ENCODE measurements around the gene PPP2R5D. TPM values are rescaled to one million over a fixed set of nuclear protein-coding genes. Genes with fewer than 3 reads are reported as not detected.

Gene PPP2R5D
- total and polyA plus RNA-seq, 9 of the 15 experiments (the other 6 are each of a cell fraction or from before 2014, with no cell fraction given) = 1.3 to 96.1 (median 38.4) TPM

DNA sequence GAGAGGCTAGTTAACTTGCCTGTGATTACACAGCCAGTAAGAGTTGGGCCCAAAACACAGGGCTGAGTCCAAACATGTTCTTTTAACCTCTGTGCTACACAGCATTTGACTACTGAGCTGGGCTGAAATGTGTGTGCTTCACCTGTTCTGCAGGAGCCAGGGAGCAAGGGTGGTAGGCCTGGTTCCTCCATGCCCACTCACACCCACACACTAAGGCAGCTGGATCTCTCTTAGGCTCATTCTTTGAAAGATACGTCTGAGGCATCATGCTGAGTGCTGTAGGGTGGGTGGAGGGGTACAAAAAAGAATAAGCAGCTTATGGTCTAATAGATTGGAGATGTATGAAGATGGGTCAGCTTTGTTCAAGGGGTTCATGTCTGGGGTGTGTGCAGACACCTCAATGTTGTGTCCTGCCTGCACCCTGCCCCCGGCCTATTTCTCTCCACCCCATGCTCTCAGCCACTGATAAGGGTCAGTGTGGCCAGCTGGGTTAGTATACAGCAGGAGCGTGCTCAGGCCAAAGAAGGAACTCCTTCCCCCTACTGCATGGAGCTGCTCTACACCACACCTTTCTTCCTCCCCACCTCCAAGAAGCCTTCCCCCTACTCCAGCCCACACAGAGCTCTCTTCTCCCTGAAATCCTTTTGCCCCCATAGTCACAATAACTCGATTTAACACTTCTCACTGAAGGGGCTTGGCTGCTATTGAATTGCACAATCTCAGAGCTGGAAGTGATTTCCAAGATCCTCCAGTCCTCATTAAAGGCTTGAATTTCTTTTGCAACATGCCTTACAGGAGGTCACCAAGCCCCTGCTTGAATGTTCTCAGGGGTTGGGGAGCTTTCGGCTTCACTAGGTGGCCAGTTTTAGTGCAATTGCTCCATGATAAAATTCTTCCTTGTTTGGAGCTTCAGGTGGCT is 3.4 kb downstream of the PPP2R5D start (continued):
- TF ChIP-seq, protein P1, sequence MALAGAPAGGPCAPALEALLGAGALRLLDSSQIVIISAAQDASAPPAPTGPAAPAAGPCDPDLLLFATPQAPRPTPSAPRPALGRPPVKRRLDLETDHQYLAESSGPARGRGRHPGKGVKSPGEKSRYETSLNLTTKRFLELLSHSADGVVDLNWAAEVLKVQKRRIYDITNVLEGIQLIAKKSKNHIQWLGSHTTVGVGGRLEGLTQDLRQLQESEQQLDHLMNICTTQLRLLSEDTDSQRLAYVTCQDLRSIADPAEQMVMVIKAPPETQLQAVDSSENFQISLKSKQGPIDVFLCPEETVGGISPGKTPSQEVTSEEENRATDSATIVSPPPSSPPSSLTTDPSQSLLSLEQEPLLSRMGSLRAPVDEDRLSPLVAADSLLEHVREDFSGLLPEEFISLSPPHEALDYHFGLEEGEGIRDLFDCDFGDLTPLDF (CRISPR knock-in tag; IDR thresholded peaks at IDR 0.05) = no peak
- no peak for TF ChIP-seq RBM17 (IDR thresholded peaks at IDR 0.05; ENCODE audit: borderline replicate concordance, low read depth, low read length)
- TF ChIP-seq MEIS2 (IDR thresholded peaks at IDR 0.05; ENCODE audit: partially characterized antibody) = no peak
- TF ChIP-seq, protein P2, sequence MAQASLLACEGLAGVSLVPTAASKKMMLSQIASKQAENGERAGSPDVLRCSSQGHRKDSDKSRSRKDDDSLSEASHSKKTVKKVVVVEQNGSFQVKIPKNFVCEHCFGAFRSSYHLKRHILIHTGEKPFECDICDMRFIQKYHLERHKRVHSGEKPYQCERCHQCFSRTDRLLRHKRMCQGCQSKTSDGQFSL (CRISPR knock-in tag; IDR thresholded peaks at IDR 0.05) = no peak
- TF ChIP-seq, protein P2 (tag; IDR thresholded peaks at IDR 0.05) = no peak
- TF ChIP-seq CREM (IDR thresholded peaks at IDR 0.05; ENCODE audit: low read depth) = peak; percentile 37
- no peak for TF ChIP-seq MECOM (CRISPR knock-in tag; IDR thresholded peaks at IDR 0.05)
- no peak for TF ChIP-seq TRIM28 (IDR thresholded peaks at IDR 0.05)
- TF ChIP-seq, protein P3, sequence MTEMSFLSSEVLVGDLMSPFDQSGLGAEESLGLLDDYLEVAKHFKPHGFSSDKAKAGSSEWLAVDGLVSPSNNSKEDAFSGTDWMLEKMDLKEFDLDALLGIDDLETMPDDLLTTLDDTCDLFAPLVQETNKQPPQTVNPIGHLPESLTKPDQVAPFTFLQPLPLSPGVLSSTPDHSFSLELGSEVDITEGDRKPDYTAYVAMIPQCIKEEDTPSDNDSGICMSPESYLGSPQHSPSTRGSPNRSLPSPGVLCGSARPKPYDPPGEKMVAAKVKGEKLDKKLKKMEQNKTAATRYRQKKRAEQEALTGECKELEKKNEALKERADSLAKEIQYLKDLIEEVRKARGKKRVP (CRISPR knock-in tag; IDR thresholded peaks at IDR 0.05) = no peak
- TF ChIP-seq ZFP1 (CRISPR knock-in tag; IDR thresholded peaks at IDR 0.05) = no peak
- TF ChIP-seq HLTF (IDR thresholded peaks at IDR 0.05) = no peak
- TF ChIP-seq PHF21A (IDR thresholded peaks at IDR 0.05; ENCODE audit: borderline replicate concordance, low read depth) = no peak
- no peak for TF ChIP-seq ZNF408 (CRISPR knock-in tag; IDR thresholded peaks at IDR 0.05; ENCODE audit: low read depth)
- peak in 1 of 2 experiments; percentile 66; a peak in 1 of 4 replicates for TF ChIP-seq HDAC1 (IDR thresholded peaks at IDR 0.05)
- peak; percentile 63; the same call in 1 of the 2 replicates for TF ChIP-seq SMAD4 (CRISPR knock-in tag; conservative IDR thresholded peaks at IDR 0.05)
- no peak for TF ChIP-seq ZEB2 (IDR thresholded peaks at IDR 0.05)
- TF ChIP-seq, protein P4, sequence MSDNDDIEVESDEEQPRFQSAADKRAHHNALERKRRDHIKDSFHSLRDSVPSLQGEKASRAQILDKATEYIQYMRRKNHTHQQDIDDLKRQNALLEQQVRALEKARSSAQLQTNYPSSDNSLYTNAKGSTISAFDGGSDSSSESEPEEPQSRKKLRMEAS (CRISPR knock-in tag; IDR thresholded peaks at IDR 0.05) = peak; percentile 22; the same call in 1 of the 2 replicates
- peak; percentile 52 for TF ChIP-seq CEBPG (CRISPR knock-in tag; IDR thresholded peaks at IDR 0.05)
- TF ChIP-seq CEBPG (tag; conservative IDR thresholded peaks at IDR 0.05 in 1 of 2, IDR thresholded peaks at IDR 0.05 in 1 of 2) = peak; percentile 51 to 83; a peak in 3 of 4 replicates
- peak; percentile 25 for TF ChIP-seq ZFP36 (IDR thresholded peaks at IDR 0.05; ENCODE audit: low read depth, low read length, partially characterized antibody)

All from K562 (cell line).